Neural progenitor cell (in vitro differentiated cells): ENCODE results near the gene APC. TPM values are rescaled to one million over a fixed set of nuclear protein-coding genes. Genes with fewer than 3 reads are reported as not detected.

Experiments
- DNase-seq: peaks from one replicate; pipeline ENCODE4 v3.0.0-alpha.2; 2016; ENCODE audit warnings: low spot score
- H2AFZ ChIP-seq: fragments of 200-600 bp; sonication (generic); replicated peaks from 2 replicates; pipeline ENCODE4 v1.6.1; 2016; ENCODE audit warnings: antibody characterized with exemption
- H3F3A ChIP-seq: fragments of 200-600 bp; sonication (generic); 2 replicates; pipeline ENCODE4 v1.6.1; 2016; ENCODE audit warnings: antibody characterized with exemption, low read depth
- H3K27ac ChIP-seq: fragments of 200-600 bp; sonication (generic); 2 replicates; pipeline ENCODE4 v1.5.1; 2016; ENCODE audit warnings: mild to moderate bottlenecking
- H3K27me3 ChIP-seq: fragments of 200-600 bp; sonication (generic); 2 replicates; pipeline ENCODE4 v1.6.1; 2016; ENCODE audit warnings: mild to moderate bottlenecking, moderate library complexity
- H3K36me3 ChIP-seq: fragments of 200-600 bp; sonication (generic); 2 replicates; pipeline ENCODE4 v1.5.1; 2016
- H3K4me1 ChIP-seq: fragments of 200-600 bp; sonication (generic); 2 replicates; pipeline ENCODE4 v1.6.1; 2016; ENCODE audit warnings: mixed run types
- H3K4me2 ChIP-seq: fragments of 200-600 bp; sonication (generic); 2 replicates; pipeline ENCODE4 v1.6.1; 2016
- H3K4me3 ChIP-seq: fragments of 200-600 bp; sonication (generic); 2 replicates; pipeline ENCODE4 v1.5.1; 2016
- H3K79me2 ChIP-seq: fragments of 200-600 bp; sonication (generic); 2 replicates; pipeline ENCODE4 v1.6.1; 2016; ENCODE audit warnings: low read depth
- H3K9ac ChIP-seq: fragments of 200-600 bp; sonication (generic); 2 replicates; pipeline ENCODE4 v1.6.1; 2016
- H3K9me3 ChIP-seq: fragments of 200-600 bp; sonication (generic); 2 replicates; pipeline ENCODE4 v1.5.1; 2016; ENCODE audit warnings: low read depth
- H4K20me1 ChIP-seq: fragments of 200-600 bp; sonication (generic); 2 replicates; pipeline ENCODE4 v1.6.1; 2016; ENCODE audit warnings: low read depth
- H3K27ac Mint-ChIP-seq: 3 replicates; pipeline ENCODE4 v1.8.0; 2021; ENCODE audit warnings: mixed read lengths
- H3K27me3 Mint-ChIP-seq: 2 replicates; pipeline ENCODE4 v1.8.0; 2022; ENCODE audit warnings: low read depth, mild to moderate bottlenecking, inconsistent platforms, moderate library complexity, mixed read lengths; ENCODE audit not compliant: insufficient read depth
- H3K36me3 Mint-ChIP-seq: 3 replicates; pipeline ENCODE4 v1.8.0; 2021; ENCODE audit warnings: mixed read lengths
- H3K4me1 Mint-ChIP-seq: 3 replicates; pipeline ENCODE4 v1.8.0; 2021; ENCODE audit warnings: mixed read lengths
- H3K4me3 Mint-ChIP-seq: 3 replicates; pipeline ENCODE4 v1.8.0; 2021; ENCODE audit warnings: mild to moderate bottlenecking, moderate library complexity, mixed read lengths
- H3K9me3 Mint-ChIP-seq: 3 replicates; pipeline ENCODE4 v1.8.0; 2020; ENCODE audit warnings: mixed read lengths
- EZH2 ChIP-seq: fragments of 200-600 bp; sonication (generic); IDR thresholded peaks from 2 replicates; pipeline ENCODE4 v1.6.1; 2017; ENCODE audit warnings: antibody characterized with exemption, mild to moderate bottlenecking, moderate library complexity
- EZH2phosphoT487 ChIP-seq: fragments of 200-600 bp; sonication (generic); IDR thresholded peaks from 2 replicates; pipeline ENCODE4 v1.6.1; 2017; ENCODE audit warnings: antibody characterized with exemption
- total RNA-seq: library from RNA; depleted of rRNA; stranded (reverse); fragments of >200 nt; gene quantifications from 2 replicates; pipeline ENCODE4 v1.2.3, GENCODE V29; 2015; ENCODE audit warnings: low replicate concordance
- TF ChIP-seq, protein P1 (sequence below): fragments of 200-600 bp; sonication (generic); IDR thresholded peaks from 2 replicates; pipeline ENCODE4 v1.5.1; 2017; ENCODE audit warnings: antibody characterized with exemption, mild to moderate bottlenecking

The APC gene
- 39.7 and 51.7 TPM in 2 replicates for total RNA-seq

- Histone ChIP-seq H3K79me2 (peaks cover 80% of the 10 kb centered on the region), H3K27ac (no peak within 1 kb of the TSS), H3K9me3 (no peaks in the 10 kb centered on the region), H2AFZ (no peak within 1 kb of the TSS), H3K4me2 (peak within 1 kb of the TSS; percentile 86), H3K4me3 (peak within 1 kb of the TSS; percentile 66), H4K20me1 (peaks cover 54% of the 10 kb centered on the region), H3K36me3 (no peaks in the 10 kb centered on the region), H3F3A (peaks cover 19% of the 10 kb centered on the region), H3K9ac (no peak within 1 kb of the TSS), H3K4me1 (peaks cover 15% of the 10 kb centered on the region), H3K27me3 (no peaks in the 10 kb centered on the region)
- Mint-ChIP-seq H3K27me3 (peaks cover 2% of the 10 kb centered on the region), H3K9me3 (no peaks in the 10 kb centered on the region), H3K4me3 (peak within 1 kb of the TSS; percentile 96), H3K4me1 (peaks cover 22% of the 10 kb centered on the region), H3K27ac (peak within 1 kb of the TSS; percentile 57), H3K36me3 (no peaks in the 10 kb centered on the region)
- TF ChIP-seq, protein P1, sequence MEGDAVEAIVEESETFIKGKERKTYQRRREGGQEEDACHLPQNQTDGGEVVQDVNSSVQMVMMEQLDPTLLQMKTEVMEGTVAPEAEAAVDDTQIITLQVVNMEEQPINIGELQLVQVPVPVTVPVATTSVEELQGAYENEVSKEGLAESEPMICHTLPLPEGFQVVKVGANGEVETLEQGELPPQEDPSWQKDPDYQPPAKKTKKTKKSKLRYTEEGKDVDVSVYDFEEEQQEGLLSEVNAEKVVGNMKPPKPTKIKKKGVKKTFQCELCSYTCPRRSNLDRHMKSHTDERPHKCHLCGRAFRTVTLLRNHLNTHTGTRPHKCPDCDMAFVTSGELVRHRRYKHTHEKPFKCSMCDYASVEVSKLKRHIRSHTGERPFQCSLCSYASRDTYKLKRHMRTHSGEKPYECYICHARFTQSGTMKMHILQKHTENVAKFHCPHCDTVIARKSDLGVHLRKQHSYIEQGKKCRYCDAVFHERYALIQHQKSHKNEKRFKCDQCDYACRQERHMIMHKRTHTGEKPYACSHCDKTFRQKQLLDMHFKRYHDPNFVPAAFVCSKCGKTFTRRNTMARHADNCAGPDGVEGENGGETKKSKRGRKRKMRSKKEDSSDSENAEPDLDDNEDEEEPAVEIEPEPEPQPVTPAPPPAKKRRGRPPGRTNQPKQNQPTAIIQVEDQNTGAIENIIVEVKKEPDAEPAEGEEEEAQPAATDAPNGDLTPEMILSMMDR = peak; percentile 6
- TF ChIP-seq EZH2phosphoT487 = no peak
- no peak for TF ChIP-seq EZH2
- DNase-seq = peak; percentile 94
These were observed at the start of gene APC for GRCh38 chr5:112737463-112738190. Gene APC, plus strand, starts transcription at chr5:112737885. Its CDS starts 17,006 bp downstream, at chr5:112754891.

- H3K9me3 ChIP-seq = no peaks in the 10 kb centered on the region
- Mint-ChIP-seq H3K27me3 (no peaks in the 10 kb centered on the region), H3K9me3 (no peaks in the 10 kb centered on the region), H3K4me1 (peaks cover 9% of the 10 kb centered on the region), H3K36me3 (no peaks in the 10 kb centered on the region), H3K4me3 (no peak overlapping the region), H3K27ac (no peak overlapping the region)
- no peak overlapping the region for H3K9ac ChIP-seq
- H3K4me3 ChIP-seq = no peak overlapping the region
- TF ChIP-seq EZH2 = no peak
- TF ChIP-seq, protein P1 = no peak
- TF ChIP-seq EZH2phosphoT487 = no peak
- no peaks in the 10 kb centered on the region for H3F3A ChIP-seq
- no peak overlapping the region for H2AFZ ChIP-seq
- no peaks in the 10 kb centered on the region for H3K27me3 ChIP-seq
- no peaks in the 10 kb centered on the region for H3K79me2 ChIP-seq
- peaks cover 20% of the 10 kb centered on the region for H3K4me1 ChIP-seq
- DNase-seq = no peak
- no peak overlapping the region for H3K4me2 ChIP-seq
- no peak overlapping the region for H3K27ac ChIP-seq
- no peaks in the 10 kb centered on the region for H3K36me3 ChIP-seq
- H4K20me1 ChIP-seq = no peaks in the 10 kb centered on the region
These were observed 48.4 kb upstream of the APC start for GRCh38 chr5:112689155-112689909.

- Mint-ChIP-seq H3K36me3 (no peaks in the 10 kb centered on the region), H3K9me3 (no peaks in the 10 kb centered on the region), H3K4me1 (peaks cover 5% of the 10 kb centered on the region), H3K27ac (no peak overlapping the region), H3K27me3 (no peaks in the 10 kb centered on the region), H3K4me3 (no peak overlapping the region)
- TF ChIP-seq, protein P1 = no peak
- TF ChIP-seq EZH2phosphoT487 (no peak), EZH2 (no peak)
- H2AFZ ChIP-seq = no peak overlapping the region
- H3K9me3 ChIP-seq = no peaks in the 10 kb centered on the region
- H3K4me2 ChIP-seq = no peak overlapping the region
- H4K20me1 ChIP-seq = no peaks in the 10 kb centered on the region
- no peak overlapping the region for H3K27ac ChIP-seq
- no peak overlapping the region for H3K9ac ChIP-seq
- H3K36me3 ChIP-seq = no peaks in the 10 kb centered on the region
- no peak for DNase-seq
- H3K27me3 ChIP-seq = no peaks in the 10 kb centered on the region
- peaks cover 28% of the 10 kb centered on the region for H3K4me1 ChIP-seq
- H3K79me2 ChIP-seq = no peaks in the 10 kb centered on the region
- no peaks in the 10 kb centered on the region for H3F3A ChIP-seq
- no peak overlapping the region for H3K4me3 ChIP-seq
These were observed 46.9 kb upstream of the APC start for GRCh38 chr5:112690605-112691338.
